H1 (cell line): Measurements from ENCODE around the gene ALLC. TPM values are rescaled to one million over a fixed set of nuclear protein-coding genes. Genes with fewer than 3 reads are reported as not detected.

Experiments
- CTCF ChIA-PET: fragments of 300-600 bp; sonication (Branson Sonifier 250); formaldehyde crosslinking; loops from one replicate; lab custom pipeline; 2021; ENCODE audit not compliant: partially characterized antibody; lab: Charles Lee
- POLR2A ChIA-PET: fragments of 300-600 bp; sonication (Branson Sonifier 250); formaldehyde crosslinking; loops from one replicate; lab custom pipeline; 2021; ENCODE audit warnings: inconsistent platforms; ENCODE audit not compliant: partially characterized antibody; lab: Charles Lee
- DNase-seq, 2 experiments: peaks; one replicate each; pipeline versions ENCODE4 v3.0.0 to v3.0.0-alpha.2; 2010 to 2022; ENCODE audit warnings: low spot score in 2 of 2, low read depth in 1 of 2, mixed read lengths in 1 of 2
- FAIRE-seq: peaks from 2 replicates; lab custom pipeline; 2011; peaks lifted over from hg19 to GRCh38; lab: Jason Lieb, UNC
- H2AFZ ChIP-seq: 2 replicates; pipeline ENCODE4 v1.8.1; 2012; ENCODE audit warnings: low read length, inconsistent platforms
- H2AK5ac ChIP-seq: 2 replicates; pipeline ENCODE4 v1.6.1; 2013; ENCODE audit warnings: low read depth, low read length
- H2BK120ac ChIP-seq: replicated peaks from 2 replicates; pipeline ENCODE3; 2013; ENCODE audit warnings: low read depth, low read length, inconsistent platforms
- H2BK12ac ChIP-seq: 2 replicates; pipeline ENCODE4 v1.6.1; 2013; ENCODE audit warnings: low read depth, low read length
- H2BK15ac ChIP-seq: 2 replicates; pipeline ENCODE4 v1.6.1; 2013; ENCODE audit warnings: low read length
- H2BK20ac ChIP-seq: 2 replicates; pipeline ENCODE4 v1.6.1; 2013; ENCODE audit warnings: low read length
- H2BK5ac ChIP-seq: 2 replicates; pipeline ENCODE4 v1.6.1; 2013; ENCODE audit warnings: low read depth, low read length
- H3K14ac ChIP-seq: 2 replicates; pipeline ENCODE4 v1.6.1; 2013; ENCODE audit warnings: inconsistent platforms; ENCODE audit not compliant: insufficient read length
- H3K18ac ChIP-seq: 2 replicates; pipeline ENCODE4 v1.6.1; 2013; ENCODE audit warnings: low read length; ENCODE audit errors: extremely low read depth
- H3K23ac ChIP-seq: 2 replicates; pipeline ENCODE4 v1.6.1; 2013; ENCODE audit warnings: inconsistent platforms; ENCODE audit not compliant: insufficient read length
- H3K23me2 ChIP-seq: 2 replicates; pipeline ENCODE4 v1.6.1; 2013; ENCODE audit warnings: low read depth, low read length
- H3K27ac ChIP-seq: 2 replicates; pipeline ENCODE4 v1.6.1; 2011; ENCODE audit warnings: low read depth, low read length, inconsistent platforms
- H3K27me3 ChIP-seq, 4 experiments: replicated peaks in 1 of 4; 1 replicate in 1 of 4; 2 replicates in 3 of 4; pipeline versions ENCODE4 v1.6.1 to v1.8.1; 2011 to 2013; ENCODE audit warnings: low read length in 3 of 4, mild to moderate bottlenecking in 3 of 4, inconsistent platforms in 2 of 4, mixed read lengths in 2 of 4, moderate library complexity in 1 of 4; ENCODE audit not compliant: control insufficient read depth in 3 of 4, insufficient read depth in 3 of 4; ENCODE audit errors: extremely low read depth in 1 of 4
- H3K36me3 ChIP-seq, 4 experiments: 2 replicates each; pipeline versions ENCODE4 v1.6.1 to v1.8.1; 2011 to 2013; ENCODE audit warnings: mild to moderate bottlenecking in 4 of 4, low read length in 3 of 4, moderate library complexity in 2 of 4, control low read depth in 1 of 4, inconsistent platforms in 1 of 4; ENCODE audit not compliant: insufficient read depth in 4 of 4, control insufficient read depth in 2 of 4
- H3K4ac ChIP-seq: replicated peaks from 2 replicates; pipeline ENCODE3; 2013; ENCODE audit warnings: low read length, low read depth, mixed read lengths, inconsistent platforms; ENCODE audit not compliant: insufficient read length
- H3K4me1 ChIP-seq, 4 experiments: replicated peaks in 1 of 4; 1 replicate in 1 of 4; 2 replicates in 3 of 4; pipeline versions ENCODE4 v1.6.1 to v1.8.1; 2011 to 2013; ENCODE audit warnings: low read length in 3 of 4, inconsistent platforms in 2 of 4, mixed read lengths in 1 of 4; ENCODE audit not compliant: insufficient read depth in 4 of 4, control insufficient read depth in 3 of 4
- H3K4me2 ChIP-seq, 2 experiments: 2 replicates each; pipeline versions ENCODE4 v1.6.1 to v1.8.1; 2011 to 2013; ENCODE audit warnings: low read depth in 2 of 2, low read length in 2 of 2, control low read depth in 1 of 2, inconsistent platforms in 1 of 2, mild to moderate bottlenecking in 1 of 2; ENCODE audit not compliant: insufficient read depth in 1 of 2
- H3K4me3 ChIP-seq, 4 experiments: fragments of 200-600, 300-600 bp in 1 of 4; sonication (generic), shearing (Covaris generic), sonication (Bioruptor Twin) in 1 of 4; 2 replicates each; pipeline versions ENCODE4 v1.5.1 to v1.8.1; 2011 to 2016; ENCODE audit warnings: low read length in 4 of 4, low read depth in 3 of 4, control low read depth in 2 of 4, inconsistent platforms in 2 of 4, mild to moderate bottlenecking in 2 of 4, mixed read lengths in 1 of 4, moderate library complexity in 1 of 4; ENCODE audit not compliant: insufficient read depth in 2 of 4; ENCODE audit errors: extremely low read depth in 1 of 4
- H3K56ac ChIP-seq: replicated peaks from 2 replicates; pipeline ENCODE3; 2013; ENCODE audit warnings: low read depth, mild to moderate bottlenecking, mixed read lengths, low read length, inconsistent platforms; ENCODE audit not compliant: insufficient read length
- H3K79me1 ChIP-seq: 2 replicates; pipeline ENCODE4 v1.6.1; 2013; ENCODE audit warnings: low read depth, low read length, control low read depth
- H3K79me2 ChIP-seq, 2 experiments: 2 replicates each; pipeline versions ENCODE4 v1.6.1 to v1.8.1; 2012 to 2013; ENCODE audit warnings: low read length in 2 of 2, mild to moderate bottlenecking in 2 of 2, inconsistent platforms in 1 of 2; ENCODE audit not compliant: insufficient read depth in 2 of 2, control insufficient read depth in 1 of 2
- H3K9ac ChIP-seq, 4 experiments: replicated peaks in 1 of 4; 1 replicate in 1 of 4; 2 replicates in 3 of 4; pipeline versions ENCODE4 v1.6.1 to v1.8.1; 2011 to 2013; ENCODE audit warnings: low read depth in 3 of 4, low read length in 3 of 4, control low read depth in 2 of 4, mild to moderate bottlenecking in 2 of 4, moderate library complexity in 2 of 4, inconsistent platforms in 1 of 4; ENCODE audit errors: extremely low read depth in 1 of 4
- H3K9me3 ChIP-seq, 2 experiments: 2 replicates each; pipeline versions ENCODE4 v1.6.1 to v1.8.1; 2012 to 2013; ENCODE audit warnings: mild to moderate bottlenecking in 2 of 2, moderate library complexity in 2 of 2, control low read depth in 1 of 2, inconsistent platforms in 1 of 2, low read depth in 1 of 2, low read length in 1 of 2, mixed read lengths in 1 of 2; ENCODE audit not compliant: insufficient read depth in 2 of 2
- H4K20me1 ChIP-seq, 2 experiments: replicated peaks in 1 of 2; 2 replicates each; pipeline versions ENCODE3 to v1.8.1; 2011 to 2013; ENCODE audit warnings: inconsistent platforms in 2 of 2, low read length in 2 of 2, mild to moderate bottlenecking in 1 of 2; ENCODE audit not compliant: insufficient read depth in 2 of 2, control insufficient read depth in 1 of 2
- H4K5ac ChIP-seq: 2 replicates; pipeline ENCODE4 v1.6.1; 2013; ENCODE audit warnings: low read length, low read depth, mixed read lengths, inconsistent platforms; ENCODE audit not compliant: insufficient read length
- H4K8ac ChIP-seq: 2 replicates; pipeline ENCODE4 v1.8.0; 2013; ENCODE audit warnings: mild to moderate bottlenecking, moderate library complexity, low read length, inconsistent platforms; ENCODE audit not compliant: insufficient read depth; ENCODE audit errors: extremely low read depth
- H4K91ac ChIP-seq: replicated peaks from 2 replicates; pipeline ENCODE3; 2013; ENCODE audit warnings: low read length, mixed read lengths, inconsistent platforms; ENCODE audit not compliant: insufficient read length
- CHD1 ChIP-seq: IDR thresholded peaks from 2 replicates; pipeline ENCODE4 v1.6.1; 2012; ENCODE audit warnings: low read depth, low read length, improper control_type of control experiment
- SIX5 ChIP-seq: IDR thresholded peaks from 2 replicates; pipeline ENCODE4 v1.6.1; 2011; ENCODE audit warnings: mild to moderate bottlenecking, low read depth, low read length
- WGBS, 2 experiments: shearing (Covaris generic) in 1 of 2; methylation state at CpG; one replicate each; pipeline versions ENCODE4 v1.1.6 to v1.1.7; 2013 to 2015; ENCODE audit warnings: low lambda C conversion rate in 2 of 2, mixed read lengths in 2 of 2, inconsistent platforms in 1 of 2, low coverage in 1 of 2, missing lambda C conversion rate in 1 of 2; ENCODE audit not compliant: insufficient replicate concordance in 2 of 2, insufficient coverage in 1 of 2, insufficient read length in 1 of 2; ENCODE audit errors: extremely low coverage in 1 of 2, missing lambda C conversion rate in 1 of 2; 5-methylcytosine and 5-hydroxymethylcytosine counted together
- polyA plus RNA-seq, 7 experiments: library from polyadenylated mRNA; depleted of rRNA in 3 of 7; stranded (reverse) in 5 of 7; unstranded in 2 of 7; fragments of >200 nt in 5 of 7; fragments of 200-250 nt in 2 of 7; gene quantifications; 1 replicate in 5 of 7; 2 replicates in 1 of 7; 4 replicates in 1 of 7; pipeline versions ENCODE4 v1.2.1 to v1.2.3, GENCODE V29; 2011 to 2013; ENCODE audit warnings: missing spikeins in 2 of 7, mixed read lengths in 2 of 7
- total RNA-seq: library from RNA; stranded (reverse); fragmentation: NEBNext Ultra II Directional; extraction: Animal tissue kit (Norgen Biotek cat#: 25700); gene quantifications from 2 replicates; pipeline ENCODE4 v1.2.1, GENCODE V29; 2021

The ALLC gene
- total and polyA plus RNA-seq, 2 of the 8 experiments (the other 6 are each of a cell fraction or from before 2014, with no cell fraction given), result not detected

- no peak overlapping the region for H3K4me3 ChIP-seq
- no peak overlapping the region for H3K4me2 ChIP-seq
- H2AFZ ChIP-seq, result no peak overlapping the region
- no peak overlapping the region for H3K23ac ChIP-seq
- no peak overlapping the region for H3K4ac ChIP-seq
- no peaks in the 10 kb centered on the region for H4K20me1 ChIP-seq
- no peaks in the 10 kb centered on the region for H3K79me1 ChIP-seq
- TF ChIP-seq CHD1, result no peak
- no peak for TF ChIP-seq SIX5
- H4K8ac ChIP-seq, result no peak overlapping the region
- POLR2A ChIA-PET, result interaction anchor here (2.7 kb wide), 1 partner anchor 10 kb away, joined by 15 read pairs; no protein-coding TSS in a partner anchor
- H3K79me2 ChIP-seq, result no peaks in the 10 kb centered on the region
- H4K91ac ChIP-seq, result no peak overlapping the region
- H3K4me1 ChIP-seq, result no peaks in the 10 kb centered on the region; a peak in 1 of 7 replicates
- no peak overlapping the region for H2BK12ac ChIP-seq
- DNase-seq (peak in 1 of 2 experiments; percentile 41), FAIRE-seq (no peak)
- H3K14ac ChIP-seq, result no peak overlapping the region
- H3K27me3 ChIP-seq, result no peaks in the 10 kb centered on the region; a peak in 1 of 7 replicates
- H3K23me2 ChIP-seq, result no peaks in the 10 kb centered on the region
- H2BK5ac ChIP-seq, result no peak overlapping the region
- H2BK120ac ChIP-seq, result no peak overlapping the region
- H3K9me3 ChIP-seq, result no peaks in the 10 kb centered on the region
- no peak overlapping the region for H3K18ac ChIP-seq
- no peak overlapping the region for H3K56ac ChIP-seq
- H2BK15ac ChIP-seq, result no peak overlapping the region
- H4K5ac ChIP-seq, result no peak overlapping the region
- CTCF ChIA-PET, result interaction anchor here (2.2 to 2.6 kb wide), 2 partner anchors 12 to 39 kb away, joined by 7 to 22 read pairs; no protein-coding TSS in a partner anchor
- H3K9ac ChIP-seq, result no peak overlapping the region
- H2AK5ac ChIP-seq, result no peak overlapping the region
- WGBS, 2 experiments, result 94% methylated on average over 13 of the region's 13 CpGs; no CpG with 5 or more reads in 1 of the 2 experiments
- H2BK20ac ChIP-seq, result no peak overlapping the region
- H3K36me3 ChIP-seq, result no peaks in the 10 kb centered on the region
- no peak overlapping the region for H3K27ac ChIP-seq
Observed at GRCh38 chr2:3641181-3641580, 16.8 kb upstream of the ALLC start.
